Transverse colon (tissue), 4 donors: ENCODE results near the gene C19orf85. TPM values are rescaled to one million over a fixed set of nuclear protein-coding genes. Genes with fewer than 3 reads are reported as not detected.
"Not testable (repeated sequence)": the region's sequence is repeated elsewhere in the genome, so short reads cannot be mapped to it uniquely, and the experiment has no call there.

Source experiments
- DNase-seq: peaks from one replicate; pipeline ENCODE4 v3.0.0-alpha.2; 2019
- H3K27ac ChIP-seq, 4 donors: fragments of 200-600 bp; sonication (generic); 2 replicates each; pipeline ENCODE4 v1.5.1; 2016 to 2018; ENCODE audit warnings: inconsistent platforms in 4 of 4
- H3K27me3 ChIP-seq: fragments of 200-600 bp; sonication (generic); 2 replicates; pipeline ENCODE4 v1.5.1; 2017; ENCODE audit warnings: inconsistent platforms
- H3K36me3 ChIP-seq, 4 donors: fragments of 200-600 bp; sonication (generic); 2 replicates each; pipeline ENCODE4 v1.5.1; 2017 to 2019; ENCODE audit warnings: inconsistent platforms in 4 of 4
- H3K4me1 ChIP-seq, 4 donors: fragments of 200-600 bp; sonication (generic); 2 replicates each; pipeline ENCODE4 v1.5.1; 2017 to 2020; ENCODE audit warnings: inconsistent platforms in 4 of 4
- H3K4me3 ChIP-seq, 4 donors: fragments of 200-600 bp; sonication (generic); 1 replicate in 1 of 4; 2 replicates in 3 of 4; pipeline versions ENCODE4 v1.5.1 to v1.6.1; 2017 to 2019; ENCODE audit warnings: inconsistent platforms in 4 of 4
- H3K9me3 ChIP-seq, 2 donors: fragments of 200-600 bp; sonication (generic); 2 replicates each; pipeline ENCODE4 v1.5.1; 2017 to 2019; ENCODE audit warnings: inconsistent platforms in 2 of 2
- CTCF ChIP-seq, 5 experiments: fragments of 200-600 bp in 3 of 5; fragments of 450-650 bp in 2 of 5; sonication (generic) in 3 of 5; IDR thresholded peaks; 1 replicate in 2 of 5; 2 replicates in 3 of 5; pipeline ENCODE4 v1.5.1; 2016 to 2017; ENCODE audit warnings: antibody characterized with exemption in 5 of 5, inconsistent platforms in 3 of 5, mild to moderate bottlenecking in 2 of 5, moderate library complexity in 1 of 5
- EP300 ChIP-seq: sonication (generic); formaldehyde crosslinking; IDR thresholded peaks from one replicate; pipeline ENCODE4 v1.6.1; 2017; ENCODE audit warnings: antibody characterized with exemption, low read depth
- POLR2A ChIP-seq: fragments of 450-650 bp; IDR thresholded peaks from one replicate; pipeline ENCODE4 v1.6.1; 2016; ENCODE audit warnings: antibody characterized with exemption, mild to moderate bottlenecking, moderate library complexity
- POLR2AphosphoS5 ChIP-seq, 3 donors: sonication (generic); formaldehyde crosslinking; IDR thresholded peaks; one replicate each; pipeline ENCODE4 v1.6.1; 2016; ENCODE audit warnings: antibody characterized with exemption in 3 of 3
- WGBS, 2 donors: methylation state at CpG; one replicate each; pipeline ENCODE4 v1.1.5; 2018; ENCODE audit warnings: low coverage in 1 of 2; 5-methylcytosine and 5-hydroxymethylcytosine counted together
- in situ Hi-C, 4 donors: fragments of 200-750 bp; cut with MboI; loops; one replicate each; pipeline versions ENCODE4 v1.15.0 to v1.15.1; 2017; ENCODE audit warnings: low sequenced_read_pairs in 3 of 4, low pct_ligation_motif_present in 1 of 4, low pct_unique_long_range_greater_than_20kb in 1 of 4
- intact Hi-C: fragments of 100-400 bp; cut with DNase I; formaldehyde crosslinking; loops from one replicate; pipeline ENCODE4 v1.15.1; 2023; ENCODE audit warnings: low total_unique reads
- total RNA-seq, 4 donors: library from RNA; depleted of rRNA; stranded (reverse); fragments of >200 nt; gene quantifications; one replicate each; pipeline ENCODE4 v1.1.0, GENCODE V29; 2016

The C19orf85 gene
- total RNA-seq, 4 donors from 2014 or later: not detected

DNA sequence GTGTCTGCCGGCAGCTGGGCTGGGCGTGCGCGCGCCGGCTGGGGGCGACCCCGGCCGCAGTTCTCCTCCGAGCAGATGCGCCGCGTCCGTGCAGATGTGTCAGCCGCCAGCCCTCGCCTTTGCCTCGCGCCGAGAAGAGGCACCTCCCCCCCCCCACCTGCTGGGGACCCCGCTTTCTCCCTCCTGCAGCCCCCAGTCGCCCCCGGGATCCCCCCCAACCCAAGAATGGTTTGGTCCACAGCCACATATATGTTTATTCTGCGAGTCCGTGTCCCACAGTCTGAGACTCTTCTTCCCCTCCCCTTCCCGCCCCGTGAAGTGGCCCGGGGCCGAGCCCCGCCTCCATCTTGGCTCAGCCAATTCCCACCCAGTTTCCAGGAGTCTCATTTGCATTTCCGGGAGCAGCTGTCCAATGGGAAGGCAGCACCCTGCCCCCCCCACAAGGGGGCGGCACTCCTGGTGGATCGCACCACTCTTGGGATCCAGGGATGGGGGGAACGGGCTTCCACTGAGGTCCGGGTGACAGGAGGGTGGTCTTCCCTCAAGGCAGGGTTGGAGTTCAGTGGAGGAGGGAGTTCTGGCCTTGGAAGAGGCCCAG, 11.7 kb downstream of the C19orf85 start:
- intact Hi-C loops: no loop called here
- in situ Hi-C loops: no loop called here
- no peak overlapping the region for H3K27ac ChIP-seq
- H3K27me3 ChIP-seq: peaks cover 34% of the 10 kb centered on the region
- H3K36me3 ChIP-seq: no peaks in the 10 kb centered on the region
- WGBS, 2 donors: 53% methylated on average over 30 of the region's 34 CpGs; no CpG with 5 or more reads in 1 of the 2 donors
- H3K9me3 ChIP-seq: no peaks in the 10 kb centered on the region
- peak; percentile 46 for DNase-seq
- peak overlapping the region in 2 of 4 donors; percentile 3 to 32 for H3K4me3 ChIP-seq
- H3K4me1 ChIP-seq: peaks cover 6 to 20% (median 16%) of the 10 kb centered on the region in 4 donors
- TF ChIP-seq POLR2A (no peak), POLR2AphosphoS5 (IDR thresholded peaks at IDR 0.05) (no peak), EP300 (no peak), CTCF (IDR thresholded peaks at IDR 0.05) (peak in 1 of 5 experiments; percentile 5)

DNA sequence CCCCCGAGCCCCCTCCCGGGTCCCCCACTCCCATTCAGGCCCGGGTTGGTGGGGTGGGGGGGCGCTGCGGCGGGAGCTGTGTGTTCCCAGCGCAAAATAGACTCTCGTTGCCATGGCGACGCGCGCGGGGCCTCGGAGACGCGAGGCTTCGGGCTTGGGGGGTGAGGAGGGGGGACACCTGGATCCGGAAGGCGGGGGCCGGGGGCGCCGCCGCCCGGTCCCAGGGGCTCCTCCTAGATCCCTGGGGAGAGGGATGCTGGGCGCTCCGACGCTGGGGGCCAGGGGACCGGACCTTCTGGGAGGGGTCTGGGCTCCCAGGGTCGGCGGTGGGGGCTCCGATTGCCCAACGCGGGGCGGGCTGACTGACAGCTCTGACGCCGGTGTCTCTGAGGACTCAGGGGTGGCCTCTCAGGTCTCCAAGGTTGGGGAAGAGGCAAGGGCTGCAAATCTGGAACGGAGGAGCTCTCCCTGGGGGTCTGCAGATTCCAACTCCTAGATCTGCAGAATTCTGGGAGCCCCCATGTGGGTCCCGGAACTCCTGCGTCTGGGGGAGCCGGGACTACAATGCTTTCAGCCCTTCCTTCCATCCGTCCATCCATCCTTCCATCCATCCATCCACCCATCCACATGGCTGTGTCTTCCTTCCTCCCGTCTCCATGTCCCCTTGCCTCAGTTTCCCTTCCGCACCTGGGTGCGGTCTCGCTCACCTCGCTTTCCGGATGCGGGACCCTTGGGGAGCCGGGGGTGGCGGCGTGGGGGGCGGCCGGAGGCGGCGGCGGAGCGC, 12.4 kb downstream of the C19orf85 start:
- intact Hi-C loops (loop anchor here (1.0 kb wide), 1 partner anchor 70 kb away; no protein-coding TSS in a partner anchor), in situ Hi-C loops (no loop called here)
- Histone ChIP-seq H3K9me3 (no peaks in the 10 kb centered on the region), H3K27ac (no peak overlapping the region), H3K4me1 (peaks cover 6 to 20% (median 16%) of the 10 kb centered on the region in 4 donors), H3K4me3 (peak overlapping the region in 2 of 4 donors; percentile 3 to 32), H3K27me3 (peaks cover 34% of the 10 kb centered on the region), H3K36me3 (no peaks in the 10 kb centered on the region)
- 24 to 60% methylated on average over 1 to 44 of the region's 57 CpGs for WGBS, 2 donors
- DNase-seq: no peak
- TF ChIP-seq POLR2A (no peak), EP300 (no peak), CTCF (IDR thresholded peaks at IDR 0.05) (no peak), POLR2AphosphoS5 (IDR thresholded peaks at IDR 0.05) (no peak)

DNA sequence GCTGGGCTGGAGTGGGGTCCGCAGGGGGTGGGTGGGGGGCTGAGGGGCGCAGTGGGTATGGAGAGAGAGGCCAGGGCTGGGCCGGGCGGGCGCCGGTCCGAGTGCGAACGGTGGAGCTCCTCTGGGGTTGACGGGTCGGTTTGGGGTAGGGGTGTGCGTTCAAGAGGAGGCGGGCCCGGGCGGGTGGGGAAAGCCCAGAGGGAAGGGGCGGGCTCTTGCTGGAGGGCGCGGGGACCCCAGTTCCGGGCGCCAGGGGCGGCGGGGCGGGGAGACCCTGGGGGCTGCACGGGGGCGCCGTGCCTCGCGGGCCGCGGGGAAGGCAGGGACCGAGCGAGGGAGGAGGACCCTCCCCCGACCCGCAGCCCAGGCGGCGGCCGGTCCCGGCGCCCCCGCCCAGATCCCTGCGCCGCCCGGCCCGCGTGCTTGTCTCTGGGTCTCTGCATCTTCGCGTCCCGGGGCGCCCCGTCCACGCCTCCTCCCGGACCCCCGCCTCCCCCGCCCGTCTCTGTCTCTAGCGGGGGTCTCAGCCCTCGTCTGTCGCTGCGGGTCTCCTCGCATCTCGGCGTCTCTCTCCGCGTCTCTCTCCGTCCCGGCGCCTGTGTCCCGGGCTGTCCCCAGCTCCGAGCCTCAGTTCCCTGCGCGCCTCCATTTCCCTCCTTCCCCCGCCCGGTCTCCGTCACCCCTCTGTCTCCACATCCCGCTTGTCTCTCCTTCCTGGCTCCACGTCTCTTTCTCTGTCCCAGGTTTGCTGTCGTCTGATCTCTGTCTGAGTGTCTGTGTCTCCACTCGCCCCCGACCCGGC, 13.2 kb downstream of the C19orf85 start:
- no peak for DNase-seq
- H3K36me3 ChIP-seq: no peaks in the 10 kb centered on the region
- H3K9me3 ChIP-seq: no peaks in the 10 kb centered on the region
- peaks cover 6 to 20% (median 16%) of the 10 kb centered on the region in 4 donors for H3K4me1 ChIP-seq
- in situ Hi-C loops (no loop called here), intact Hi-C loops (loop anchor here (1.0 kb wide), 1 partner anchor 69 kb away; no protein-coding TSS in a partner anchor)
- 3% methylated on average over 54 of the region's 80 CpGs; no CpG with 5 or more reads in 1 of the 2 donors for WGBS, 2 donors
- TF ChIP-seq CTCF (IDR thresholded peaks at IDR 0.05) (no peak), POLR2AphosphoS5 (IDR thresholded peaks at IDR 0.05) (no peak), POLR2A (no peak), EP300 (no peak)
- peaks cover 37% of the 10 kb centered on the region for H3K27me3 ChIP-seq
- peak overlapping the region in 2 of 4 donors; percentile 1 to 32 for H3K4me3 ChIP-seq
- H3K27ac ChIP-seq: no peak overlapping the region

DNA sequence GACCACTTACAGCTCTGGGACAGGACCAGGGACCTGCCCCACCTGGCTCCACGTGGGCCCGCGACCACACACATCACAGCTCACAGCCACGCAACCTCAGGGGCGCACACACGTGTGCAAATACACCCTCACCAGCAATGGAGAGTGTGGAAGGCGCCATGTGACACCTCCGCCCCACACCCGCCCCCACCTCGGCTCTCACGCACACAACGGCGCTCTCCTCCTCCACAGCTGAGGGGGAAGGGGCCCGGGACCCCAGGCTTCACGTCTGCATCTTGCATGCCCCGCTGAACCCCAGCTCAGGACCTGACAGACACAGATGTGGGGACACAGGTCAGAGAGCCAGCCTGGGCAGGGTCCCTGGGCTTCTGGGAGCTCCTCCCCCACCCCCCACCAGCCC, 15.1 kb downstream of the C19orf85 start:
- intact Hi-C loops: no loop called here
- H3K4me1 ChIP-seq: peaks cover 6 to 20% (median 16%) of the 10 kb centered on the region in 4 donors
- in situ Hi-C loops: no loop called here
- no peak overlapping the region for H3K27ac ChIP-seq
- no peaks in the 10 kb centered on the region for H3K36me3 ChIP-seq
- H3K27me3 ChIP-seq: peaks cover 53% of the 10 kb centered on the region
- DNase-seq: no peak
- no peak for TF ChIP-seq EP300
- TF ChIP-seq POLR2AphosphoS5 (IDR thresholded peaks at IDR 0.05): no peak
- no peak for TF ChIP-seq CTCF (IDR thresholded peaks at IDR 0.05)
- no peak for TF ChIP-seq POLR2A
- H3K4me3 ChIP-seq: no peak overlapping the region
- H3K9me3 ChIP-seq: no peaks in the 10 kb centered on the region
- WGBS, 2 donors: 47% methylated on average over 16 of the region's 16 CpGs; no CpG with 5 or more reads in 1 of the 2 donors

- H3K9me3 ChIP-seq, H3K27ac ChIP-seq, H3K36me3 ChIP-seq, H3K4me3 ChIP-seq, in situ Hi-C loops, intact Hi-C loops, DNase-seq: not testable (repeated sequence)
- peaks cover 67% of the 10 kb centered on the region for H3K27me3 ChIP-seq
- peaks cover 6 to 20% (median 16%) of the 10 kb centered on the region in 4 donors for H3K4me1 ChIP-seq
- WGBS, 2 donors: 78 to 80% methylated on average over 2 to 5 of the region's 5 CpGs
Measured at GRCh38 chr19:55448175-55448490, 16.4 kb downstream of the C19orf85 start.
